HEK293T (cell line): Measurements from ENCODE around the gene CXCL9.

Source experiments
- BHLHE40 ChIP-seq: fragments of 450-650 bp; IDR thresholded peaks from 2 replicates; pipeline ENCODE4 v1.6.1; 2016; ENCODE audit warnings: mild to moderate bottlenecking, moderate library complexity, borderline replicate concordance
- CTBP1 ChIP-seq: fragments of 450-650 bp; IDR thresholded peaks from 2 replicates; pipeline ENCODE4 v1.6.1; 2016; ENCODE audit warnings: borderline replicate concordance
- ELF4 ChIP-seq: fragments of 450-650 bp; IDR thresholded peaks from 2 replicates; pipeline ENCODE4 v1.6.1; 2017; ENCODE audit warnings: antibody characterized with exemption
- HDGF ChIP-seq: fragments of 450-650 bp; IDR thresholded peaks from 2 replicates; pipeline ENCODE4 v1.6.1; 2017; ENCODE audit warnings: antibody characterized with exemption, borderline replicate concordance
- LEF1 ChIP-seq: fragments of 450-650 bp; IDR thresholded peaks from 2 replicates; pipeline ENCODE4 v1.6.1; 2017; ENCODE audit warnings: mild to moderate bottlenecking, borderline replicate concordance
- NFRKB ChIP-seq: fragments of 450-650 bp; IDR thresholded peaks from 2 replicates; pipeline ENCODE4 v1.6.1; 2016; ENCODE audit warnings: mild to moderate bottlenecking, moderate library complexity
- PKNOX1 ChIP-seq: fragments of 450-650 bp; IDR thresholded peaks from 2 replicates; pipeline ENCODE4 v1.6.1; 2016
- SP1 ChIP-seq: fragments of 450-650 bp; IDR thresholded peaks from 2 replicates; pipeline ENCODE4 v1.6.1; 2017
- SUZ12 ChIP-seq: fragments of 450-650 bp; IDR thresholded peaks from 2 replicates; pipeline ENCODE4 v1.6.1; 2016; ENCODE audit warnings: mild to moderate bottlenecking
- ZNF384 ChIP-seq: fragments of 450-650 bp; IDR thresholded peaks from 2 replicates; pipeline ENCODE4 v1.6.1; 2016

DNA sequence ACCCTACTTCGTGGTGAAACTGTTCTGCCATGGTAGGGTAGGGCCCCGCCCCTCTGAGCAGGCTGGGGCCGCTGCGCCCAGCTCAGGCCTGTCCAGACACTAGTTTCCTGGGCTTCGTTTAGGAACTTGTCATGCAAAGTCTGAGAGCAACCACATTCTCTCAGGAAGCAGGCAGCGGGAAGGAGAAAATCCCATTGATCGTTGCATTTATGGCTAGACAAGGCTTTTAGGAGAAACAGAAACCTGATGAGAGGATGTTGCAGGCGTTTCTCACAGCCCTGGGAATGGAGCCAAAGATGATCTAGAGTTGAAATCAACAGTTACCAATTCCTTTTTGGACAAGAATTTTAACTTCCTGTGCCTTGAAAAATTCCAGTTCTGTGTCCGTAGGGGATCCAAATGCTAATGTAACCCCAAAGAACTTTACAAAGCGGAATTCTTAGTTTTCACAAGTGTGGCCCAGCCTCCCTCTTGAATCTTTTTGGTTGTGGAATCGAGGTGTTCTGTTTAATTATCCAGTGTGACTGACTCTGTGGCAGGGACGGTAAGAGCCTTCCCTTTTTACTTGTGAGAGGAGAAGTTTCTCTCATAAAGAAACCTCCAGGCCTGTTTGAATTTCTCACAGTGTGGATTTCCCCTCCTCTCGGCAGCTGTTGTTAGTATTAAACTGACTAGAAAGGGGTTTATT, 4.5 kb upstream of the CXCL9 start:
- no peak for TF ChIP-seq ZNF384
- TF ChIP-seq PKNOX1: no peak
- TF ChIP-seq LEF1: no peak
- no peak for TF ChIP-seq SP1
- TF ChIP-seq BHLHE40: no peak
- TF ChIP-seq CTBP1: no peak
- no peak for TF ChIP-seq SUZ12
- TF ChIP-seq NFRKB: no peak
- no peak for TF ChIP-seq ELF4
- no peak for TF ChIP-seq HDGF
